ENCODE measurements around the gene ASIC3. TPM values are rescaled to one million over a fixed set of nuclear protein-coding genes. Genes with fewer than 3 reads are reported as not detected.

The ASIC3 gene
- total RNA-seq, 2 donors from 2014 or later = 2.5 to 3.0 TPM

GRCh38 chr7:151100921-151101320, 52.6 kb downstream of the ASIC3 start:
- Histone ChIP-seq H3K36me3 (ENCODE audit: control insufficient read depth, insufficient read depth, low read length) (peaks cover 32% of the 10 kb centered on the region), H3K27me3 (ENCODE audit: control insufficient read depth, insufficient read depth, low read length, poor library complexity, severe bottlenecking) (no peaks in the 10 kb centered on the region), H3K27ac (ENCODE audit: low read depth, low read length) (no peak overlapping the region), H3K9ac (ENCODE audit: extremely low read depth, low read length, poor library complexity, severe bottlenecking) (no peak overlapping the region), H3K9me3 (ENCODE audit: control insufficient read depth, low read length) (no peaks in the 10 kb centered on the region), H3K4me3 (ENCODE audit: low read length) (no peak overlapping the region), H3K4me1 (ENCODE audit: control insufficient read depth, insufficient read depth, low read length) (no peaks in the 10 kb centered on the region)
- H3K9me3 Mint-ChIP-seq = no peaks in the 10 kb centered on the region
- no peak for DNase-seq
- H3K27me3 Mint-ChIP-seq (ENCODE audit: insufficient read depth) = no peaks in the 10 kb centered on the region
- H3K4me1 Mint-ChIP-seq = peaks cover 12% of the 10 kb centered on the region
- TF ChIP-seq, protein P1, sequence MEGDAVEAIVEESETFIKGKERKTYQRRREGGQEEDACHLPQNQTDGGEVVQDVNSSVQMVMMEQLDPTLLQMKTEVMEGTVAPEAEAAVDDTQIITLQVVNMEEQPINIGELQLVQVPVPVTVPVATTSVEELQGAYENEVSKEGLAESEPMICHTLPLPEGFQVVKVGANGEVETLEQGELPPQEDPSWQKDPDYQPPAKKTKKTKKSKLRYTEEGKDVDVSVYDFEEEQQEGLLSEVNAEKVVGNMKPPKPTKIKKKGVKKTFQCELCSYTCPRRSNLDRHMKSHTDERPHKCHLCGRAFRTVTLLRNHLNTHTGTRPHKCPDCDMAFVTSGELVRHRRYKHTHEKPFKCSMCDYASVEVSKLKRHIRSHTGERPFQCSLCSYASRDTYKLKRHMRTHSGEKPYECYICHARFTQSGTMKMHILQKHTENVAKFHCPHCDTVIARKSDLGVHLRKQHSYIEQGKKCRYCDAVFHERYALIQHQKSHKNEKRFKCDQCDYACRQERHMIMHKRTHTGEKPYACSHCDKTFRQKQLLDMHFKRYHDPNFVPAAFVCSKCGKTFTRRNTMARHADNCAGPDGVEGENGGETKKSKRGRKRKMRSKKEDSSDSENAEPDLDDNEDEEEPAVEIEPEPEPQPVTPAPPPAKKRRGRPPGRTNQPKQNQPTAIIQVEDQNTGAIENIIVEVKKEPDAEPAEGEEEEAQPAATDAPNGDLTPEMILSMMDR (conservative IDR thresholded peaks at IDR 0.05) = no peak
- no peak overlapping the region for H3K27ac Mint-ChIP-seq
- H3K4me3 Mint-ChIP-seq = no peak overlapping the region
- peaks cover 14% of the 10 kb centered on the region for H3K36me3 Mint-ChIP-seq (ENCODE audit: low read depth)
- 93 to 100% methylated on average over 2 to 10 of the region's 10 CpGs for WGBS, 2 experiments (ENCODE audit: insufficient coverage in 1 of 2, insufficient read length in 1 of 2)

DNA sequence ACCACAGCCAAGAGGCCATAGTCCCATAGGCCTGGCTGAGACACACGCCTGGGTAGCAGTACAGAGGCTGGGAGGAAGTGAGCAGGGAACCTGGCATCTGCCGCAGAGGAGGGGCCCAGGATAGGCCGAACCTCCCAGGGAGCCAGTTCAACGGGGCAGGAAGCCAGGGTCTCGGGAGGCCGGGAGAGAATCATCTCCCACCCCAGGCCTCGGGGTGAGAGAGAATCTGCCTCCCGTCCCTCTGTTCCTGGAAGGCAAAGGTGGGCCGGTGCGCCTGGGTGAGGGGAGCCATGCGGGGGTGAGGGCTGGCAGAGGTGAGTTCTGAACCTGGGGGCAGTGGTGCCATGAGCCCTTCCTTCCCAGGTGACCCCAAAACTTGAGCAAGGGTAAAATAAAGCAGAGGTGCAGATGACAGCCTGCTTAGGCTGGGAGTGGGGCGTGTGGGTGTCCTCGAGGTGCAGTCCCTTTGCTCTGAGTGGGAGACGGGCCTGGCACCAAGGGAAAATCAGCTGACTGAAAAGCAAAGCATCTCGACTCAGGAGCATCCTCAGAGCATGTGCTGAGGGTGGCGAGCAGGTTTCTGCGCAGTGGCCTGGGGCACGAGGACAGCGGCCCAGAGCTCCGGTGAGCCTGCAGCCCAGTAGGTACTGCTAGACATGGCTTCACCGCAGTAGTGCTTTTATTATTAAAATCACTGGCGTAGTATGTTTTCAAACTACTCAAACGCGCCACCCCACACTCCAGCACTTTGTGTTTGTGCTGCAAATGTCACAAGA, 53.5 kb downstream of the ASIC3 start:
- H3K27me3 ChIP-seq (ENCODE audit: control insufficient read depth, insufficient read depth, low read length, poor library complexity, severe bottlenecking) = no peaks in the 10 kb centered on the region
- no peaks in the 10 kb centered on the region for H3K4me1 ChIP-seq (ENCODE audit: control insufficient read depth, insufficient read depth, low read length)

More for the DNA sequence above, 53.5 kb downstream of the ASIC3 start:
- Histone ChIP-seq H3K9ac (ENCODE audit: extremely low read depth, low read length, poor library complexity, severe bottlenecking) (no peak overlapping the region), H3K27ac (ENCODE audit: low read depth, low read length) (no peak overlapping the region), H3K36me3 (ENCODE audit: control insufficient read depth, insufficient read depth, low read length) (peaks cover 32% of the 10 kb centered on the region), H3K4me3 (ENCODE audit: low read length) (no peak overlapping the region), H3K9me3 (ENCODE audit: control insufficient read depth, low read length) (no peaks in the 10 kb centered on the region)
- H3K36me3 Mint-ChIP-seq (ENCODE audit: low read depth) = peaks cover 12% of the 10 kb centered on the region
- no peak for DNase-seq
- no peaks in the 10 kb centered on the region for H3K27me3 Mint-ChIP-seq (ENCODE audit: insufficient read depth)
- H3K9me3 Mint-ChIP-seq = no peaks in the 10 kb centered on the region
- H3K4me1 Mint-ChIP-seq = peaks cover 12% of the 10 kb centered on the region
- TF ChIP-seq, protein P1 (conservative IDR thresholded peaks at IDR 0.05) = no peak
- H3K4me3 Mint-ChIP-seq = no peak overlapping the region
- H3K27ac Mint-ChIP-seq = no peak overlapping the region
- 85 to 94% methylated on average over 18 to 24 of the region's 24 CpGs for WGBS, 2 experiments (ENCODE audit: insufficient coverage in 1 of 2, insufficient read length in 1 of 2)

Other genes starting within 250 kb of the ASIC3 start
- under 1 TPM; 0.31 to 0.35 TPM for gene TMEM176B, start 248.2 kb upstream of the ASIC3 start, total RNA-seq
- gene TMEM176A, start 247.8 kb upstream of the ASIC3 start, total RNA-seq = not detected
- gene AOC1, start 196.0 kb upstream of the ASIC3 start, total RNA-seq = not detected
- 1 to 10 TPM; 1.1 to 1.9 TPM for gene KCNH2, start 70.2 kb upstream of the ASIC3 start, total RNA-seq
- 1 to 10 TPM; 2.3 to 9.1 TPM for gene NOS3, start 57.5 kb upstream of the ASIC3 start, total RNA-seq
- gene ATG9B, start 24.0 kb upstream of the ASIC3 start, total RNA-seq = 1 to 10 TPM; 2.0 to 3.0 TPM
- gene ABCB8, start 20.1 kb upstream of the ASIC3 start, total RNA-seq = 10 to 100 TPM; 35.9 to 37.2 TPM
- 10 to 100 TPM; 22.2 to 25.2 TPM for gene CDK5, start 9.4 kb downstream of the ASIC3 start, total RNA-seq
- 100 to 1,000 TPM; 265 to 284 TPM for gene SLC4A2, start 11.1 kb downstream of the ASIC3 start, total RNA-seq
- gene FASTK, start 32.3 kb downstream of the ASIC3 start, total RNA-seq = 10 to 100 TPM; 64.0 to 71.0 TPM
- gene TMUB1, start 35.0 kb downstream of the ASIC3 start, total RNA-seq = 10 to 100 TPM; 48.1 to 52.6 TPM
- gene AGAP3, start 37.9 kb downstream of the ASIC3 start, total RNA-seq = 100 to 1,000 TPM; 113 to 116 TPM
- gene GBX1, start 119.2 kb downstream of the ASIC3 start, total RNA-seq = not detected
- not detected for gene ASB10, start 138.7 kb downstream of the ASIC3 start, total RNA-seq
- not detected for gene H2BK1, start 162.0 kb downstream of the ASIC3 start, total RNA-seq
- gene ABCF2, start 178.7 kb downstream of the ASIC3 start, total RNA-seq = 10 to 100 TPM; 43.3 to 48.9 TPM
- gene CHPF2, start 184.0 kb downstream of the ASIC3 start, total RNA-seq = 10 to 100 TPM; 31.9 to 35.6 TPM
- 10 to 100 TPM; 40.0 to 43.5 TPM for gene SMARCD3, start 200.2 kb downstream of the ASIC3 start, total RNA-seq

All from endodermal cell (in vitro differentiated cells).